ENCODE results near the gene SNAPC4. TPM values are rescaled to one million over a fixed set of nuclear protein-coding genes. Genes with fewer than 3 reads are reported as not detected.

SNAPC4 gene
- total and polyA plus RNA-seq, 2 of the 8 experiments (the other 6 are each of a cell fraction or from before 2014, with no cell fraction given) = 6.9 to 18.1 TPM

- Histone ChIP-seq H3K23me2 (ENCODE audit: low read depth, low read length) (no peaks in the 10 kb centered on the region), H3K4me1 (replicated peaks in 1 of 4; ENCODE audit: control insufficient read depth in 3 of 4, insufficient read depth in 4 of 4, low read length in 3 of 4) (no peaks in the 10 kb centered on the region), H2AK5ac (ENCODE audit: low read depth, low read length) (no peak overlapping the region), H3K18ac (ENCODE audit: extremely low read depth, low read length) (no peak overlapping the region), H4K5ac (ENCODE audit: insufficient read length, low read depth, low read length) (no peak overlapping the region), H3K79me2 (ENCODE audit: control insufficient read depth in 1 of 2, insufficient read depth in 2 of 2, low read length in 2 of 2) (no peaks in the 10 kb centered on the region), H3K79me1 (ENCODE audit: low read depth, low read length) (no peaks in the 10 kb centered on the region; the same call in 1 of the 2 replicates), H3K4me2 (ENCODE audit: insufficient read depth in 1 of 2, low read depth in 2 of 2, low read length in 2 of 2) (no peak overlapping the region), H2BK20ac (ENCODE audit: low read length) (no peak overlapping the region), H3K9me3 (ENCODE audit: insufficient read depth in 2 of 2, low read depth in 1 of 2, low read length in 1 of 2) (no peaks in the 10 kb centered on the region), H3K14ac (ENCODE audit: insufficient read length) (no peak overlapping the region), H3K23ac (ENCODE audit: insufficient read length) (no peak overlapping the region), H3K56ac (replicated peaks; ENCODE audit: insufficient read length, low read depth, low read length) (no peak overlapping the region), H2BK12ac (ENCODE audit: low read depth, low read length) (no peak overlapping the region), H3K27me3 (replicated peaks in 1 of 4; ENCODE audit: control insufficient read depth in 3 of 4, extremely low read depth in 1 of 4, insufficient read depth in 3 of 4, low read length in 3 of 4) (no peaks in the 10 kb centered on the region), H4K91ac (replicated peaks; ENCODE audit: insufficient read length, low read length) (no peak overlapping the region), H3K4me3 (ENCODE audit: extremely low read depth in 1 of 4, insufficient read depth in 2 of 4, low read depth in 3 of 4, low read length in 4 of 4) (no peak overlapping the region), H3K4ac (replicated peaks; ENCODE audit: insufficient read length, low read depth, low read length) (no peak overlapping the region), H3K36me3 (ENCODE audit: control insufficient read depth in 2 of 4, insufficient read depth in 4 of 4, low read length in 3 of 4) (peaks cover 6 to 66% (median 34%) of the 10 kb centered on the region in 4 experiments; a peak in 7 of 8 replicates), H4K8ac (ENCODE audit: extremely low read depth, insufficient read depth, low read length) (no peak overlapping the region), H2BK5ac (ENCODE audit: low read depth, low read length) (no peak overlapping the region), H3K9ac (replicated peaks in 1 of 4; ENCODE audit: extremely low read depth in 1 of 4, low read depth in 3 of 4, low read length in 3 of 4) (no peak overlapping the region), H4K20me1 (replicated peaks in 1 of 2; ENCODE audit: control insufficient read depth in 1 of 2, insufficient read depth in 2 of 2, low read length in 2 of 2) (peaks cover 2 to 12% of the 10 kb centered on the region in 2 experiments), H2BK15ac (ENCODE audit: low read length) (no peak overlapping the region), H2BK120ac (replicated peaks; ENCODE audit: low read depth, low read length) (no peak overlapping the region), H2AFZ (ENCODE audit: low read length) (no peak overlapping the region), H3K27ac (ENCODE audit: low read depth, low read length) (no peak overlapping the region)
- ChIA-PET CTCF (ENCODE audit: partially characterized antibody) (interaction anchor here (1.0 to 2.4 kb wide), 5 partner anchors 8 to 69 kb away, joined by 3 to 10 read pairs (median 3); partner anchors contain the start of gene DNLZ), POLR2A (ENCODE audit: partially characterized antibody) (interaction anchor here (1.0 to 14.0 kb wide), 11 partner anchors 8 to 58 kb away, joined by 3 to 139 read pairs (median 5); partner anchors contain the start of genes CARD9, DNLZ, INPP5E and SNAPC4)
- WGBS, 2 experiments (ENCODE audit: extremely low coverage in 1 of 2, insufficient coverage in 1 of 2, insufficient read length in 1 of 2, insufficient replicate concordance in 2 of 2, low coverage in 1 of 2, low lambda C conversion rate in 2 of 2, missing lambda C conversion rate in 1 of 2) = 93% methylated on average over 7 of the region's 9 CpGs; no CpG with 5 or more reads in 1 of the 2 experiments
- TF ChIP-seq GTF2F1 (IDR thresholded peaks at IDR 0.05; ENCODE audit: borderline replicate concordance, low read depth, low read length) = no peak
- no peak for TF ChIP-seq SUZ12 (IDR thresholded peaks at IDR 0.05; ENCODE audit: low read length)
- DNase-seq (ENCODE audit: low read depth in 1 of 2, low spot score in 2 of 2) (no peak), FAIRE-seq (no peak)
Observed at GRCh38 chr9:136381311-136381710, 18.7 kb downstream of the SNAPC4 start.
